BE2C (cell line): ENCODE measurements around the gene ZDHHC22.

Source experiments
- DNase-seq: peaks from one replicate; pipeline ENCODE4 v3.0.0-alpha.2; 2020
- H3K27me3 ChIP-seq: fragments of 250-450 bp; sonication (Bioruptor Pico); 2 replicates; pipeline ENCODE4 v1.5.1; 2020; ENCODE audit warnings: mild to moderate bottlenecking
- H3K36me3 ChIP-seq: fragments of 250-450 bp; sonication (Bioruptor Pico); 2 replicates; pipeline ENCODE4 v1.5.1; 2020; ENCODE audit warnings: mild to moderate bottlenecking
- H3K4me1 ChIP-seq: fragments of 250-450 bp; sonication (Bioruptor Pico); 2 replicates; pipeline ENCODE4 v1.5.1; 2020
- H3K4me3 ChIP-seq: 2 replicates; pipeline ENCODE4 v1.5.1; 2011; ENCODE audit warnings: low read depth, low read length
- H3K9me3 ChIP-seq: fragments of 250-450 bp; sonication (Bioruptor Pico); 2 replicates; pipeline ENCODE4 v1.5.1; 2020
- CTCF ChIP-seq: IDR thresholded peaks from 2 replicates; pipeline ENCODE4 v1.5.1; 2012; ENCODE audit warnings: mild to moderate bottlenecking, low read depth, low read length

Gene ZDHHC22

GRCh38 chr14:77111021-77111420 lies 30.6 kb downstream of the ZDHHC22 start:
- no peak for DNase-seq
- Histone ChIP-seq H3K27me3 (no peaks in the 10 kb centered on the region), H3K9me3 (peaks cover 2% of the 10 kb centered on the region; the same call in 1 of the 2 replicates), H3K4me1 (no peaks in the 10 kb centered on the region), H3K4me3 (no peak overlapping the region), H3K36me3 (peaks cover 72% of the 10 kb centered on the region)
- no peak for TF ChIP-seq CTCF

- no peak for DNase-seq
- peaks cover 2% of the 10 kb centered on the region; the same call in 1 of the 2 replicates for H3K9me3 ChIP-seq
- H3K4me3 ChIP-seq = no peak overlapping the region
- no peak for TF ChIP-seq CTCF
- H3K4me1 ChIP-seq = no peaks in the 10 kb centered on the region
- H3K36me3 ChIP-seq = peaks cover 79% of the 10 kb centered on the region
- H3K27me3 ChIP-seq = no peaks in the 10 kb centered on the region
Observed at GRCh38 chr14:77110286-77110685, 31.3 kb downstream of the ZDHHC22 start.

GRCh38 chr14:77109656-77110055 lies 31.9 kb downstream of the ZDHHC22 start:
- H3K36me3 ChIP-seq = peaks cover 76% of the 10 kb centered on the region
- H3K9me3 ChIP-seq = peaks cover 2% of the 10 kb centered on the region; the same call in 1 of the 2 replicates
- no peak for TF ChIP-seq CTCF

GRCh38 chr14:77108753-77109152 lies 32.8 kb downstream of the ZDHHC22 start:
- Histone ChIP-seq H3K4me3 (no peak overlapping the region), H3K27me3 (no peaks in the 10 kb centered on the region), H3K4me1 (no peaks in the 10 kb centered on the region), H3K9me3 (peaks cover 2% of the 10 kb centered on the region; the same call in 1 of the 2 replicates), H3K36me3 (peaks cover 67% of the 10 kb centered on the region)
- TF ChIP-seq CTCF = no peak
- no peak for DNase-seq

More at GRCh38 chr14:77109656-77110055, 31.9 kb downstream of the ZDHHC22 start:
- DNase-seq = no peak
- no peaks in the 10 kb centered on the region for H3K27me3 ChIP-seq
- no peak overlapping the region for H3K4me3 ChIP-seq
- H3K4me1 ChIP-seq = no peaks in the 10 kb centered on the region

GRCh38 chr14:77107228-77107627 lies 34.4 kb downstream of the ZDHHC22 start:
- Histone ChIP-seq H3K4me3 (no peak overlapping the region), H3K27me3 (no peaks in the 10 kb centered on the region), H3K9me3 (peaks cover 2% of the 10 kb centered on the region; the same call in 1 of the 2 replicates), H3K4me1 (no peaks in the 10 kb centered on the region), H3K36me3 (peaks cover 56% of the 10 kb centered on the region)
- no peak for DNase-seq
- no peak for TF ChIP-seq CTCF

GRCh38 chr14:77106666-77107065 lies 34.9 kb downstream of the ZDHHC22 start:
- H3K27me3 ChIP-seq = no peaks in the 10 kb centered on the region
- peaks cover 54% of the 10 kb centered on the region for H3K36me3 ChIP-seq
- no peaks in the 10 kb centered on the region for H3K4me1 ChIP-seq
- peaks cover 2% of the 10 kb centered on the region; the same call in 1 of the 2 replicates for H3K9me3 ChIP-seq
- no peak overlapping the region for H3K4me3 ChIP-seq
- TF ChIP-seq CTCF = no peak
- DNase-seq = no peak
